GM19043 (cell line): ENCODE results near the gene KRT33A.

Experiments
- ATAC-seq: cut with Tn5 transposase; IDR thresholded peaks from one replicate; pipeline ENCODE4 v1.9.1; 2021; ENCODE audit warnings: low read depth; ENCODE audit not compliant: unreplicated experiment

The KRT33A gene

GRCh38 chr17:41308251-41308917 is 42.2 kb downstream of the KRT33A start:
- ATAC-seq, result no peak

DNA sequence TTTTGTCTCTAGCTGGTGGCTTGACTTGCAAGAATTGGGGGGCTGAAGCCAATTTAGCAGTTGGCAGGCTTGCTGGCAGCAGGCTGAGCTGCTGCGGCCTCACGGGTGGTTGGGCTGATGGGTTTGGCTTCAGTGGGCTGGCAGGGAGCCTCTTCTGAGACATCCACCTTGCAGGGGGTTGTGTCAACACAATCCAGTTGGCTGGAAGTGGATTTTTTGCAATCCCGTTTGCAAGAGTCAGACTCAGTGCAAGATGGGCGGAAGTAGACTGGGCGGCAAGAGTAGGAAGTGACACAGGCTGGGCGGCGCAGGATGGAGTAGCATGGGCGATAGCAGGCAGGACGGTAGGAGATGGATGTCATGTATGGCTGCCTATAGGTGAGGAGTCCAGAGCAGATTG is 43.0 kb downstream of the KRT33A start:
- ATAC-seq, result no peak

DNA sequence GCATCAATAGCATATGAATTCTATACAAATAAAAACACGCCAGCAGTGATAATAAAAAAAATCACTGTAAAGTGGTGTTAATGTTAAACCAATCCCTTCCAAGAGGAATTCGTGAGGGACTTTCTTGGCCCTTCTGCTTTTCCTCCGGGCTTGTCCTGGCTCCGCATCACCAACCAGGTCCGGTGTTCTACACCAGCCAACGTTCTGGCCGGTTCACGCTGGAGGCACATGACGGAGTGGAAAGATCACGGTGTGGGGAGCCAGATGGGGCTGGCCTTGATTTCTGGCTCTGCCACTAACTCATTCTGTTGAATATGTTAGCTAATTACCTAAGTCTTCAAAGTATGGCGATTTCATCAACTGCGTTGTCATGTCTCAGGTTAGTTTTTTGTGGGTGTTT is 46.5 kb downstream of the KRT33A start:
- ATAC-seq, result no peak

DNA sequence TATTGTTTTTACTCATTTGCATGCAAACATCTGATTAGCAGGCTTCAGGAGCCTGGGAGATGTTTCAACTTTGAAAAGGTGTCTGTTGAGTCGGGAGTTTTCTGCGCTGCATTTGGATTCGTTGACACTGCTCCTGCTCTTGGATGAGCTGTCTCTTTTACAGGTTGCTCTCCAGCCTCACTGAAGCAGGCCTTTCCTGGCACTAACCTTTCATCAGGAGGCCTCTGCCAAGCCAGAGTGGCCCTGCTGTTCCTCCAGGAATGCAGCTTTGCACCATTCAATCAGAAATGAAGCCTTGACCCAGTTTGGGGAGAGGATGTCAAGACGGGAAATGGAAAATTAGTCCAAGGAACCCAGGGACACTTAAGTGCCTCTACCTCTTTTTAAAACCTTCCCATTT is 47.6 kb downstream of the KRT33A start:
- ATAC-seq, result no peak

DNA sequence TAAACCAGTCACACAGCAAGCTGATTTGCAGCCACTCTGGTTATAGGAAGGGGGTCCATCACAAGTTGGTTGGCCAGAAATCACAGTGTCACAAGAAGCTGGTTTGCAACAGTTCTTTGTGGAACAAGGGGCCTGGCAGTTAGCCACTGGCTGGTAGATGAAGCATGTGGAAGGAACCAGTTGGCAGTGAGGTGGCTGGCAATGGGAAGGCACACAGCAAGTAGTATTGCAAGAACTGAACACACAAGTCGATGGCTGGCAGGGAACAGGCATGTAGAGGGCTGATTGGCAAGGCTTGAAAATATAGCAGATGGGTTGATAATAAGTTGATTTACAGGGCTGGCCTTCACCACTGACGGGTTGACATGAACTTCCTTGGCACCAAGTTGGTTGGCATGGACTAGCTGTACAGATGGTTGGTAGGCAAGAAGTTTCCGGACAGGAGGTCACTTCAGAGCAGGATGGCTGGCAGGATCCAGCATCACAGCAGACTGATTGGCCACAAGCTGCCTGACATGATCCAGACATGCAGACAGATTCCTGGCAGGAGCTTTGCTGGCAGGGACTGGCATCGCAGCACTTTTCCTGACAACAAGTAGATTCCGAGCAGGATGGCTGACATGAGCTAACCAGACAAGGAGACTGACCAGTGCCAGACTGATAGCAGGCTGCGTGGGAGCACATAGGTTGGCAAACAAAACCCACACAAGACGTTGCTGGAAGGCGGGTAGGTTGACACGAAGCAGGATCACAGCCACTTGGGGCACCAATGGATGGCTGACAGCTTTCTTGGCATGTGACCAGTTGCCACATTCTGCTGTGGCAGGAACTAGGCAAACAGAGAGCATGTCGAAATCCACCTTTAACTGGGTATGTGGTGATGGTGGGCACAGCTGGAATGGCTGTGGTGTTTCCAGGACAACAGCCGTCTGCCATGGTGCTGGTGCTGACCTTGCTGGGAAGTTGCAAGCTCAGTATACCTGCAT is 48.4 kb downstream of the KRT33A start, which contains the start of gene KRTAP29-1:
Gene KRTAP29-1 (minus strand): TSS at position 936 of the 986 bp plus-strand sequence. CDS start 0 bp downstream, at position 936.
- ATAC-seq, result no peak

GRCh38 chr17:41301204-41301790 is 49.3 kb downstream of the KRT33A start:
- ATAC-seq, result no peak

DNA sequence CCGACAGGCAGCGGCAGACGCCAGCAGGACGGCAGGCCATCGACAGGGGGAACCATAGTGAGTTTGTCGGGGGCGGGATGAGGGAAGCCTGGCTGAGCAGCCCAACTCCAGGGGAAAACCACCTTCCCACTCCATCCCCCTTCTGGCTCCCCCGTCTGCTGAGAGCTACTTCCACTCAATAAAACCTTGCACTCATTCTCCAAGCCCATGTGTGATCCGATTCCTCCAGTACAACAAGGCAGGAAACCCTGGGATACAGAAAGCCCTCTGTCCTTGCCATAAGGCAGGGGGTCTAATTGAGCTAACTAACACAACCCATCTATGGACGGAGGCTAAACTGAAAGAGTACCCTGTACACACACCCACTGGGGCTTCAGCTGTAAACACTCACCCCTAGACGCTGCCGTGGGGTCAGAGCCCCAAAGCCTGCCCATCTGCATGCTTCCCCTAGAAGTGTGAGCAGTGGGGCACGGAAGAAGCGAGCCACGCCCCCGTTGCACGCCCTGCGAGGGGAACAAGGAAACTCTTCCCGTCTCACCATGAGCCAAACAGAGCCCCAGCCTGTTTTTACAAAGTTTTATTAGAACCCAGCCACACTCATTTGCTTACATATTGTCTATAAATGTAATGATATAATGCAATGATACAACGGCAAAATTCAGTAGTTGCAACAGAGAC is 52.0 kb downstream of the KRT33A start:
- no peak for ATAC-seq

GRCh38 chr17:41296846-41297245 is 53.8 kb downstream of the KRT33A start:
- no peak for ATAC-seq
